Cardiac atrium fibroblast (primary cell): ENCODE results near the gene ZEB2. TPM values are rescaled to one million over a fixed set of nuclear protein-coding genes. Genes with fewer than 3 reads are reported as not detected.

Source experiments
- total RNA-seq: library from RNA; depleted of rRNA; stranded (reverse); fragments of >200 nt; gene quantifications from 2 replicates; pipeline ENCODE4 v1.2.3, GENCODE V29; 2015

ZEB2 gene
- total RNA-seq = 43.7 and 44.0 TPM in 2 replicates

DNA sequence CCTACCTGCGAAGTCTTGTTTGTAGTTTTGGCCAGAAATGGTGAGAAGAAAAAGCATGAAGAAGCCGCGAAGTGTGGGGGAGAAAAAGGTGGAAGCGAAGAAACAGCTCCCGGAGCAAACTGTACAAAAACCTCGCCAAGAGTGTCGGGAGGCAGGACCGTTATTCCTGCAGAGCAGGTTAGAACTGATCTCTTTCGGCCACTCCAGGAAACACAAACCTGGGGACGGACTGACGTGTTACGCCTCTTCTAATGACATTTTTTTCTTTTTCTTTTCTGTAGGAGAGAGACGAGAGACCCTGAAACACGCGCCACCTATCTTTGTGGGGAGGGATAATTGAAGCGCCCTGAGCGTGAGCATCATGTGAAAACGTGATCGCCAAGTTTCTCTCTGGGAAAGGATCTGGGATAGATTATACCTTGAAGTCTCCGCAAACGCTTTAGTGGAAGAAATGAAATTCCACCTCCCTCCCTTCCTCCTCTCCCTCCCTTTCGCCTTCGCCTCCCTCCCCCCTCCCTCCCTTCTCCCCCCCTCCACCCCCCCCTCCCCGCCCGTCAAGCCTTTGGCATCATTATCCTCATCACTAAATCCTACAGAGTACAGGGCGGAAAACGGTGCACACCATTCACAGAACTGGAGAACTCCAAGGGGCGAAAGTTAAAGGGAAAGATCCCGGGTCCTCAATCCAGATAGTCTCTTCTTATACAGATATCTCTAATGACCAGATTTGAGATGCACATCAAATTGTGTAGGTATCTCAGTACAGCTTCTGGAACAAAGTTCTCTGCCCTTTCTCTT lies at the start of gene ZEB2:
TSS of gene ZEB2 (minus strand) at position 186 of the 798 bp plus-strand sequence. CDS start 2,769 bp downstream, outside the sequence.

